GM18951 (cell line): ENCODE results near the gene KLHL17.
"Not testable (repeated sequence)": the region's sequence is repeated elsewhere in the genome, so short reads cannot be mapped to it uniquely, and the experiment has no call there.

Source experiments
- POLR2A ChIP-seq: IDR thresholded peaks from 4 replicates; pipeline ENCODE4 v1.6.1; 2011; ENCODE audit warnings: mild to moderate bottlenecking; ENCODE audit not compliant: insufficient read length, insufficient read depth; ENCODE audit errors: extremely low read depth
- in situ Hi-C: fragments of 300-500 bp; cut with MboI; formaldehyde crosslinking; loops from one replicate; pipeline ENCODE4 v1.12.0; 2022; ENCODE audit warnings: low sequenced_read_pairs, mixed read lengths, inconsistent platforms; ENCODE audit not compliant: unreplicated experiment

Gene KLHL17

GRCh38 chr1:1000357-1001056, 40.1 kb downstream of the KLHL17 start:
- in situ Hi-C loops: no loop called here
- peak; percentile 38 for TF ChIP-seq POLR2A

- TF ChIP-seq POLR2A: no peak
- in situ Hi-C loops: no loop called here
Observed at GRCh38 chr1:1001057-1001783, 40.8 kb downstream of the KLHL17 start.

GRCh38 chr1:1003618-1004419, 43.4 kb downstream of the KLHL17 start:
- in situ Hi-C loops: no loop called here
- TF ChIP-seq POLR2A: no peak

- no peak for TF ChIP-seq POLR2A
- in situ Hi-C loops: no loop called here
Observed at GRCh38 chr1:1004420-1004779, 44.0 kb downstream of the KLHL17 start.

GRCh38 chr1:1004780-1005697, 44.7 kb downstream of the KLHL17 start:
- in situ Hi-C loops: loop anchor here (5.0 kb wide), 1 partner anchor 33 kb away; no protein-coding TSS in a partner anchor
- TF ChIP-seq POLR2A: no peak

GRCh38 chr1:1005774-1006304, 45.5 kb downstream of the KLHL17 start:
- in situ Hi-C loops: loop anchor here (5.0 kb wide), 1 partner anchor 34 kb away; no protein-coding TSS in a partner anchor
- no peak for TF ChIP-seq POLR2A

GRCh38 chr1:1006305-1007159, 46.1 kb downstream of the KLHL17 start:
- in situ Hi-C loops: loop anchor here (5.0 kb wide), 1 partner anchor 34 kb away; no protein-coding TSS in a partner anchor
- no peak for TF ChIP-seq POLR2A

DNA sequence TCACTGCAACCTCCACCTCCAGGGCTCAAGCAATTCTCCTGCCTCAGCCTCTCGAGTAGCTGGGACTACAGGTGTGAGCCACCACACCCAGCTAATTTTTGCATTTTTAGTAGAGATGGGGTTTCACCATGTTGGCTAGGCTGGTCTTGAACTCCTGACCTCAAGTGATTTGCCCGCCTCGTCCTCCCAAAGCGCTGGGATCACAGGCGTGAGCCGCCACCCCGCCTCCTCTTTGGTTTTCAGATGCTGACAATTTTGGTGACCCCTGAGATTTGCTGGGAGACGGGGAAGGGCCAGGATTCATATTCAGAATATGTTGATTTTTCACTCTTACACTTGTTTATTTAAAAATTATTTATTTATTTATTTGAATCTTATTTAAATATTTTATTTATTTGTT, 49.7 kb downstream of the KLHL17 start:
- in situ Hi-C loops: not testable (repeated sequence)

DNA sequence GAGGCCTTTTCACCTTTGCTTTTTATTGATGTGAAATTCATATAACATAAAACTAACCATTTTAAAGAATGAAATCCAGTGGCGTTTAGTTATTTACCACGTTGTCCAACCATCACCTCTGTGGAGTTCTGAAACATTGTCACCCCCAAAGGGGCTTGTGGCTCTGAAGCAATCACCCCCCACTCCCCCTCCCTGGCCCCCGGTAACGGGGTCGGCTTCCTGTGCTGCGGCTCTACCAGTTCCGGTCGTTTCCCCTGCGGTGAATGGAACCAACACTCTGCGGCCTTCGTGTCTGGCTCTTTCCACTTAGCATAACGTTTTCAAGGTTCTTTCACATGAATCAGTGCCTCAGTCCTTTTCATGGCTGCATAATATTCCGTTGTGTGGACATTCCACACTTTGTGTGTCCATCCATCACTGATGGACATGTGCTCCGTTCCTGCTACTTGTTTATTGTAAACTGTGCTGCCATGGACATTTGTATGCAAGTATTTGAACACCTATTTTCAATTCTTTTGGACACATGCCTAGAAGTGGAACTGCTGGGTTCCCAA, 51.1 kb downstream of the KLHL17 start:
- in situ Hi-C loops: no loop called here
- no peak for TF ChIP-seq POLR2A

DNA sequence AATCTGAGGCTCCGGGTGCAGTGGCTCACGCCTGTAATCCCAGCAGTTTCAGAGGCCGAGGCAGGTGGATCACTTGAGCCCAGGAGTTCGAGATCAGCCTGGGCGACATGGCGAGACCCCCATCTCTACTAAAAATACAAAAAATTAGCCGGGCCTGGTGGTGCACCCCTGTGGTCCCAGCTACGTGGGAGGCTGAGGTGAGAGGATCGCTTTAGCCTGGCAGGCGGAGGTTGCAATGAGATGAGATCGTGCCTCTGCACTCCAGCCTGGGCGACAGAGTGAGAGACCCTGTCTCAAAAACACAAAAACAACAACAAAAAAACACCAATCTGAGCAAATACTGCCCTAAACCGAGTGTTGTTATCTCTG, 52.3 kb downstream of the KLHL17 start:
- in situ Hi-C loops: not testable (repeated sequence)

- in situ Hi-C loops: no loop called here
Observed at GRCh38 chr1:1013105-1013921, 52.9 kb downstream of the KLHL17 start, which contains the start of gene ISG15. Gene ISG15, plus strand, starts transcription at chr1:1013497. Its CDS starts 77 bp downstream, at chr1:1013574.

More at GRCh38 chr1:1013105-1013921, 52.9 kb downstream of the KLHL17 start, which contains the start of gene ISG15:
- TF ChIP-seq POLR2A: peak; percentile 97
